Fibroblast of lung (primary cell): ENCODE measurements around the gene IKBIP. TPM values are rescaled to one million over a fixed set of nuclear protein-coding genes. Genes with fewer than 3 reads are reported as not detected.

ENCODE experiments used
- DNase-seq, 2 donors: peaks; one replicate each; pipeline versions ENCODE4 v3.0.0 to v3.0.0-alpha.2; 2010; ENCODE audit warnings: low read depth in 2 of 2
- H2AFZ ChIP-seq: 2 replicates; pipeline ENCODE4 v1.5.1; 2012; ENCODE audit warnings: low read length, control low read depth, inconsistent platforms
- H3K27ac ChIP-seq: 2 replicates; pipeline ENCODE4 v1.5.1; 2011; ENCODE audit warnings: low read length, control low read depth; ENCODE audit not compliant: insufficient read depth
- H3K27me3 ChIP-seq: 2 replicates; pipeline ENCODE4 v1.5.1; 2011; ENCODE audit warnings: mild to moderate bottlenecking, low read length; ENCODE audit not compliant: control insufficient read depth, insufficient read depth
- H3K36me3 ChIP-seq: 2 replicates; pipeline ENCODE4 v1.5.1; 2011; ENCODE audit warnings: low read length; ENCODE audit not compliant: control insufficient read depth, insufficient read depth
- H3K4me1 ChIP-seq: 2 replicates; pipeline ENCODE4 v1.5.1; 2011; ENCODE audit warnings: low read length; ENCODE audit not compliant: control insufficient read depth, insufficient read depth; ENCODE audit errors: extremely low read depth
- H3K4me2 ChIP-seq: 2 replicates; pipeline ENCODE4 v1.5.1; 2011; ENCODE audit warnings: low read length, control low read depth; ENCODE audit not compliant: insufficient read depth; ENCODE audit errors: extremely low read depth
- H3K4me3 ChIP-seq, 4 experiments: fragments of 200-600 bp in 1 of 4; sonication (generic) in 1 of 4; replicated peaks in 1 of 4; 2 replicates each; pipeline ENCODE4 v1.5.1; 2011 to 2016; ENCODE audit warnings: low read length in 4 of 4, low read depth in 3 of 4, mild to moderate bottlenecking in 3 of 4, control low read depth in 2 of 4, inconsistent platforms in 1 of 4, mixed read lengths in 1 of 4; ENCODE audit not compliant: insufficient read depth in 1 of 4; ENCODE audit errors: control extremely low read depth in 1 of 4
- H3K79me2 ChIP-seq: 2 replicates; pipeline ENCODE4 v1.5.1; 2012; ENCODE audit warnings: mild to moderate bottlenecking, low read length, inconsistent platforms; ENCODE audit not compliant: control insufficient read depth, insufficient read depth
- H3K9ac ChIP-seq: 2 replicates; pipeline ENCODE4 v1.5.1; 2011; ENCODE audit warnings: mild to moderate bottlenecking, low read length, control low read depth; ENCODE audit not compliant: insufficient read depth
- H3K9me3 ChIP-seq: 2 replicates; pipeline ENCODE4 v1.5.1; 2012; ENCODE audit warnings: low read depth, low read length; ENCODE audit not compliant: control insufficient read depth, insufficient read depth
- H4K20me1 ChIP-seq: 2 replicates; pipeline ENCODE4 v1.5.1; 2011; ENCODE audit warnings: low read length; ENCODE audit not compliant: control insufficient read depth, insufficient read depth; ENCODE audit errors: extremely low read depth
- CTCF ChIP-seq, 2 donors: IDR thresholded peaks in 1 of 2; conservative IDR thresholded peaks in 1 of 2; 1 replicate in 1 of 2; 2 replicates in 1 of 2; pipeline ENCODE4 v1.5.1; 2011 to 2012; ENCODE audit warnings: low read length in 2 of 2, control low read depth in 1 of 2, inconsistent platforms in 1 of 2, low read depth in 1 of 2, mild to moderate bottlenecking in 1 of 2
- EZH2 ChIP-seq: IDR thresholded peaks from 2 replicates; pipeline ENCODE4 v1.5.1; 2012; ENCODE audit warnings: low read length, control low read depth, mild to moderate bottlenecking; ENCODE audit errors: missing control alignments
- polyA minus RNA-seq: library from RNA; depleted of rRNA, polyadenylated mRNA; stranded (reverse); fragments of >200 nt; gene quantifications from 2 replicates; pipeline ENCODE4 v1.2.3, GENCODE V29; 2011; ENCODE audit warnings: low replicate concordance
- polyA plus RNA-seq, 2 donors: library from polyadenylated mRNA; depleted of rRNA in 1 of 2; stranded (reverse) in 1 of 2; unstranded in 1 of 2; fragments of >200 nt; gene quantifications; 2 replicates each; pipeline ENCODE4 v1.2.1, GENCODE V29; 2011 to 2012; ENCODE audit warnings: missing spikeins in 1 of 2
- total RNA-seq: library from RNA; depleted of rRNA; stranded (reverse); fragments of >200 nt; gene quantifications from 2 replicates; pipeline ENCODE4 v1.2.1, GENCODE V29; 2014

IKBIP gene
- total RNA-seq (38.5 and 43.9 TPM in 2 replicates), polyA plus RNA-seq (58.4 and 58.5 TPM in 2 replicates), polyA minus RNA-seq (0.55 and 0.82 TPM in 2 replicates)
- 55.7 and 56.0 TPM in 2 replicates for polyA plus RNA-seq (2012)

GRCh38 chr12:98644712-98645571 is at the start of gene IKBIP, which contains the start of gene APAF1:
Gene IKBIP (minus strand): TSS chr12:98644788. CDS start chr12:98644701, 87 bp downstream.
Gene APAF1 (plus strand): TSS chr12:98645290. CDS start chr12:98648360, 3,070 bp downstream.
- H3K4me3 ChIP-seq = peak within 1 kb of the TSS; percentile 74 to 98 (median 80)
- peak within 1 kb of the TSS; percentile 85 for H3K4me2 ChIP-seq
- H4K20me1 ChIP-seq = no peaks in the 10 kb centered on the region
- H3K36me3 ChIP-seq = peaks cover 4% of the 10 kb centered on the region
- H3K9ac ChIP-seq = peak within 1 kb of the TSS; percentile 83
- no peaks in the 10 kb centered on the region for H3K9me3 ChIP-seq
- H2AFZ ChIP-seq = peak within 1 kb of the TSS; percentile 79
- no peaks in the 10 kb centered on the region for H3K27me3 ChIP-seq
- peak within 1 kb of the TSS; percentile 91 for H3K27ac ChIP-seq
- no peaks in the 10 kb centered on the region for H3K4me1 ChIP-seq
- DNase-seq = peak; percentile 95
- TF ChIP-seq CTCF (conservative IDR thresholded peaks at IDR 0.05 in 1 of 2, IDR thresholded peaks at IDR 0.05 in 1 of 2; ENCODE audit: low read depth in 1 of 2, low read length in 2 of 2) (no peak), EZH2 (no peak)
- peaks cover 80% of the 10 kb centered on the region for H3K79me2 ChIP-seq

GRCh38 chr12:98691351-98691750 is 46.8 kb upstream of the IKBIP start:
- no peak overlapping the region for H3K9ac ChIP-seq

More at GRCh38 chr12:98691351-98691750, 46.8 kb upstream of the IKBIP start:
- no peaks in the 10 kb centered on the region for H3K79me2 ChIP-seq
- no peak overlapping the region for H3K4me3 ChIP-seq
- H4K20me1 ChIP-seq = no peaks in the 10 kb centered on the region
- H3K27me3 ChIP-seq = no peaks in the 10 kb centered on the region
- H2AFZ ChIP-seq = no peak overlapping the region
- H3K4me1 ChIP-seq = no peaks in the 10 kb centered on the region
- H3K36me3 ChIP-seq = no peaks in the 10 kb centered on the region
- no peak overlapping the region for H3K27ac ChIP-seq
- H3K9me3 ChIP-seq = no peaks in the 10 kb centered on the region
- no peak for TF ChIP-seq EZH2
- TF ChIP-seq CTCF (conservative IDR thresholded peaks at IDR 0.05 in 1 of 2, IDR thresholded peaks at IDR 0.05 in 1 of 2; ENCODE audit: low read depth in 1 of 2, low read length in 2 of 2) = no peak
- DNase-seq = no peak
- H3K4me2 ChIP-seq = no peak overlapping the region
